HG03521 (cell line): ENCODE measurements around the gene MRPL14.
A peak's percentile ranks its signal among the peaks of the same experiment; 100 is the strongest.

Experiments used
- ATAC-seq: cut with Tn5 transposase; IDR thresholded peaks from one replicate; pipeline ENCODE4 v1.9.1; 2021; ENCODE audit warnings: mild to moderate bottlenecking, moderate library complexity; ENCODE audit not compliant: unreplicated experiment

Gene MRPL14

DNA sequence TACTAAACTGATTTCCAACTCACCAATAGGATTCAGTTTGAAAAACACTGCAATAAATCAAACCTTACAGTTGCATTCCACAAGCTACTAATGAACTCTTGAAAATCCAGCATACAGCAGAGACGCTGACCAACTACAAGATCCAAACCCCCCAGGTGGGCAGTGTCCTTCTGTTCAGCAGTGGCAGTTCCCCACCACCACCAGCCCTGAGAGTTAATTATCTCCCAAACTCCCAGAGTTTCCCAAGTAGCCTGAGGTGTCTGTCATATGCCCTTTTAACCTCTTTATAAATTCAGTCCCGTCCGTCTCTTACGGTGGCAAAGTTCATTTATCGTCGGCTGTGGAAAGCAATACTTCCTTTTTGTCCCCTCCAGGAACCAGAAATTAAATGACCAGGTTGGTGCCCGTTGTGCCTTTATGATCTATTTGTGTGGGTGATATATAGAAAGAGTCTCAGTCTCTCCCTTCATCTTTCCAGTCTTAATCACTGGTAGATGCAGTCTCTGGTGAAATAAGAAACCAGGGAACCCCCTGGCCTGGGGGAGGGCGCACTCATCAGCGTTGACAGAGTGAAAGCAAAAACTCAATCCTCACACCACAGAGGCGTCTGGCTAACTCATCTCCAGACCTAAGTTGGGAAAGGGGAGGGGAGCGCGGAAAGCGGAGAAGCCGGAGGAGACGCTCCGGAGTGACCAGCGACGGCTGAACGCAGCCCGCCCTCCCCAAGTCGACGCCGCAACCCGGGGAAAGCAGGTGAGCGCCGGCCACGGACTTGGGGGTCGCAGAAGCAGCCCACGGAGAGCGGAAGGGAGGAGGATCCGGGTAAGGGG, 717 bp downstream of the MRPL14 start:
- ATAC-seq: peak; percentile 36

DNA sequence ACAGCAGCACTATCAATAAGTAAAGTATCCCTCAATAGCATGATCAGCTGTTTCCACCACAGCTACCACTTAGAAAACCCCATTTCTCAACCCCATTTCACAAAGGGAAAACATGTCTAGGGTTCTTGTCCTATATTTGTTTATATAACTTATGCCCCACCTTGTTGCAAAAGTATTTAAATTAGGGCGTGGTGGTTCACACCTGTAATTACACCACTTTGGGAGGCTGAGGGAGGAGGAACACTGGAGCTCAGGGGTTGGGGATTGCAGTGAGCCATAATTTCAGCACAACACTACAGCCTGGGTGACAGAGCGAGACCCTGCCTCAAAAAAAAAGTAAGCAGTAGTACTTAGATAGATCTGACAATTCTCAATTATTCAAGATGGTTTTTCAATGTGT, 3.7 kb downstream of the MRPL14 start:
- ATAC-seq: no peak

DNA sequence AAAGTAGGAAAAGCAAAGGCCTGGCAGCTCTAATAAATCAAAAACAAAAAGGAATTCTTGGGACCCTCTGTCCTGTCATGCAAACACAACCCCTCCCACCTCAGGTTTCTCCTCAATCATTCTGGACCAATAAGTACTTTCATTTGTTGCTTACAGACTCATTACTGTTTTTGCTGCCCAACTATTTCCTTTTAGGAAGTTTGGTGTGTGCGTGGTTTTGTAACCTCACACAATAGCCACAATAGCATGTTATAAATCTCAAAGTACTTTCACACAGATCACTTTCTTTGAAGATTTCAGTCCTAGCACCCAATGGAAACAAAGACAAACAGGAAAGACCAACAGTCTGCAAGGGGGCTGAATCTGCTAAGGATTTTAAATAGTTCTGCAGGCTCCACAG, 4.5 kb downstream of the MRPL14 start:
- ATAC-seq: no peak

DNA sequence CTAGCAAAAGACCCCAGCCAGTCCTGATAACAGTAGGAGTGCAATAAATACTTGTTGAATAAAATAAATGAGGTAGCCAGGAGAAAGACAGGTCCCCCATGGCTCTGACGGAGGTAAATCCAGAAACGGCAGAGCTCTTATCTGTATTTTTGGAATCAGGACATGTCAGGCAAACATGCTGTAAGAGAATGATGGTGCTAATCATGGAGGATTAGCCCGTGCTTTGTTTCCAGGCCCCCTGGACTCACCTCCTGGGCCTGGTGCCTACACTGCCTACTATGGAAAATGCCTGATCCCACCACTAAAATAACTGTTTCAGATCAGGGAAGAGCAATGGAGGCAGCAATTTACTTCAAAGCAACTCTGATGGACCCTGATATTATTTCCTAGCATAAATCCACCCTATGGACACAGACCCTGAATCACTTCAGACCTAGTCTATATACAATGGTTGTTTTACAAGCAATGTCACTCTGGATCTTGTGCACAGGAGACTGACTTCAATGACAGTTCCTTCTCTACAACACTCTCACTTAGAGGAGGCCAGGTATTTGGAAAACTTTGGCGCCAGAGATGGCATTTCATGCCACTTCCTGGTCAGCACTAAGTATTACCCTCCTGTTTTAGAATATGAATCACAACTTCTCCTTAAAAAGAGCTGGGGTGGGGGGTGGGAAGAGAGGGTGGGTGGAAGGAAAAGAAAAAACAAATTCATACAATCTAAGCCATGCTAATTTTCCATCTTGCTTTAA, 6.4 kb downstream of the MRPL14 start:
- no peak for ATAC-seq

DNA sequence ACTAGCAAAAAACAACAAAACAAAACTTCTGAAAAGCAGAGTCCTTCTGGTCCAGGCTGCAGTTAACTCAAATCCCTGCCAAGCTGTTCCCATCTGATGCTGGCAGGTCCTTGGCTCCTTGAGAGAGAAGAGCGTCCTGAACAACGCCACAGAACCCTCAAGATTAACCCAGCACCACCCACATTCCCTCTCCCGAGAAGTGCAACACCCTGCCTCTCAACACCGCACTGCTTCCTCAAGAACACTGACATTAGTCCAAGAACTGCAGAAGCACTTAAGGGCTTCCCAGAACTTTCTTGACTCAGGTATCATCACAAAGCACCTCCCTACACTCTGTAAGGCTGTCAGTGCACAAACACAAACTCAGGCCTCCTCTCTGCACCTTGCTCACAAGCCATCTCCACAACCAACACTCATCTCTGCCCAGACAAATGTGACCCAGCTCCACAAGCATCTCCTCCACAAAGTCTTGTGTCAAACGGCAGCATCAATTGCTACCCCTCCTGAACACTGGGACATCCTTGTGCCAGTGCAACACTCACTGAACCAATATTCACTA, 7.5 kb downstream of the MRPL14 start:
- ATAC-seq: no peak

DNA sequence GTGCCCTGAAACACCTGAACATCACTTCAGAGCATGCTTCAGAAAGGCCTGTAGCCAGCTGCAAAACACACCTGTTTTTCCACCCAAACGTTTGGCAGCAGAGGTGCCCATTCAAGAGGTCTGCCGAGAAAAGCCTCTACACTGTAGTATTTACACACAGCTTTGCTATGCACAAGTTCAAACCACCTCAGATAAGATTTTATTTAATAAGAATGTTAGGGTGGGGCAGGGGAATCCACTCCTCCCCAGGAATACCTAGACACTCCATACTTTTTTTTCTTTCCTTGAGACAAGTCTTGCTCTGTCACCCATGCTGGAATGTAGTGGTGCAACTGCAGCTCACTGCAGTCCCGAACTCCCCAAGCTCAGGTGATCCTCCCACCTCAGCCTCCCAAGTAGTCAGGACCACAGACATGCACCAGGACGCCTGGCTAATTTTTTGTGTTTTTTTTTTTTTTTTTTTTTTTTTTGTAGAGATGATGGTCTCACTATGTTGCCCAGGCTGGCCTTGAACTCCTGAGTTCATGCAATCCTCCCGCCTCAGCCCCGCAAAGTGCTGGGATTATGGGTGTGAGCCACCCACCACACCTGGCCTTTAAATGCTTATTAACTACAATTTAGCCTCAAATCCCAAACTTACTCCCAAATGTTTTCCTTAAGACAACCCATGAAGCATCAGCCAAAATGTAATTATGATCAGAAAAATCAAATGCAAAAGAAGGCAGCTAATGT, 9.7 kb downstream of the MRPL14 start:
- ATAC-seq: no peak

DNA sequence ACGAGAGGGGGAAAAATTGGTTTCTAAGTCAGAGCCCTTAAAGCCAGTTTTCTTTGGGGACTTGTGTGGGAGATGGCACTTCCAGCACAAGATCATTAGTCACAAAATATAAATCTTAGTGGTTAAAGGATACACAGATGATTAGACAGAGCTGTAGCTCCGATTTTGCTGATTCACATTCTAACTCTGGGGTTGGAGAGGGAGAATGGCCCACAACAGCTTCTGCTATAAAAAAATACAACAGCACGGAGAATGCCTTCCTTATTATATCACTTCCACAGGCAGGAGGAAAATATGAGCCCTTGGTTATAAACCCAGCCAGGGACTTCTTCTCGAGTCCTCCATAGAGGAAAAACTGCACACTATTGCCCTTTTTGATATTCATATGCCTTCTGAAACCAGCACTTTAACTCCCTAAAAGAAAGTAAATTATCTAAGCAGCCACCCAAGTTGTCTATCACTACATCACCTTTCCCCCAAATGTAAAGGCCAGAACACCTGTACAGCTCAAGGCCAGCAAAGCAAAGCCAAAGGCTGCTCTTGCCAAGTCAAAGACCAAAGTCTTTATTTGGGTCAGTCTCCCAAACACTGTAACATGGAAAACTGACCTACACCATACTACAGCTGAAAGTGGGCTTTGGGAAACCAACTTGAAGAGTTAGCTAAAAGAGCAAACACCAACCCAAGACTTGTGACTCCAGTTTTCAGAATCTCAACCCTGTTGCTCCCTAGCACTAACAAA, 10.4 kb downstream of the MRPL14 start:
- ATAC-seq: no peak

DNA sequence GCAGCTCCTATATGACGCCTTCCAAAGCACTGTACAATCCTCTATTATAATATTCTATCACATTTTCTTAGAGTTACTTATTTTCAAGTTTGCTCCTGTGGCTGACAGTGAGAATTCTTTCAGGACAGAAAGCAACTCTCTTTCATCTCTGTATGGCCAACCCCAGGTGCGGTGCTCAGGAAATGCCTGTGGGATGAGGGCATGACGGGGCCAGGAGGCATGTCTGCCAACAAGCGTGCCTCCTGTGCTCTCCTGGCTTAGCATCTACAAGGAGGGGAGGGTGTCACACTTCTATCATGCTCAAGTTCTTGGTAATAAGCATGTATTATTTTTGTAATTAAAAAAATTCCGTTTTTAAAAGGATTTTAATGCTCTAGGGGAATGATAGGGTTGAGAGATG, 11.4 kb downstream of the MRPL14 start:
- ATAC-seq: no peak

DNA sequence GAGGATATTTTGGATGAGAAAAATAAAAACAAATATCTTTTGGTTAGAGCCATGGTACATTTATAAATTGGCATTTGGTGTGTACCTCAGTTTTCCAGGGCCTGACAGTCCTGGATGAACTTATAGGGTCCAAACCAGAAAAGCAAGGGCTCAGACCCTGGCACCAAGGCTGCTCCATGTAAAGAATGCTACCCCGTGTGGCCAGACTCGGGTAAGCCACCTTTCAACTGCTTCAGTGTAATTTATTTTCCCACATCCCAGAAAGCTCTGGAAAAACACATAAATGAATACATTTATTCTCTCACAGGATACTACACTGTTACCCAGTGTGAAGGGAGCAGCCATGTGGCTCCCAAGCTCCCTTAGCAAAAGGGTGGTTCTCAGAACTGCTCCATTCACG, 13.8 kb downstream of the MRPL14 start:
- ATAC-seq: no peak

DNA sequence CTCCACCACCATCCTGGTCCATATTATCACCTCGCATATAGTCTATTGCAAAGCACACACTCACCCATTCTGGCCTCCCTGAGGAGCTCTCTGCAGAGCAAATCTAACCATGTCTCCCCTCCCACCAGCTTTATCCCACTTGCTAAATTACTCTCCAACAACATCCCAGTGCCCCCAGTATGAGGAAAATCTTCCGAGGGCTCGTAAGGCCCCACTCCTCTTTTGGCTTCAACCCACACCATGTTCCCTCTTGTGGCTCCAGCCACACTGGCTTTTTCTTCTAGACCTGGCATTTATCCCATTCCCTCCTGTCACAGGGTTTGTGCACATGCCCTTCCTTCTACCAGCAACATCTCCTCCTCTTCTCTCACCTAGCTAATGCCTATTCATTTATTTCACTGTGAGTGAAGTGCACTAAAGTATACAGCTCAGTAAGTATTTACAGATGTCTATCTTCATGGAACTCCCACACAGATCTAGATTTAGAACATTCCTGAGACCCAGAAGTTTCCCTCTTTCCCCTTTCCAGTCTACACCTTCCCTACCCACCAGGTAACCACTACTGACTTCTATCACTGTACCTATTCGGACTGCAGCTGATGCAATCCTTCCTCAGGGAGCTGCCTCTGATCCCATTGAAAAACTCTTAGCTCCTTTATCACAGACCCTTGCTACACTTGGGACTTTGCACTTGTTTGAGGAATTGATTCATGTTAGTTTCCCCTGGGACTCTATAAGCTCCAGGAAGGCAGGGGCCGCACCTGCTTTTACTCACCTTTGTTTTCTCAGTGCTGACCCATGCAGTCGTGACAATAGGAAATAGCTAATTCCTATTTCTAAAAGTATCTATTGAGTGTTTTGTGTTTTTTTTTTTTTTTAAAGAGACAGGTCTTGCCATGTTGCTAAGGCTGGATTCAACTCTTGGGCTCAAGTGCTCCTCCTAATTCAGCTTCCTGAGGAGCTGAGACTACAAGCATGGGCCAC, 15.5 kb downstream of the MRPL14 start:
- ATAC-seq: no peak

DNA sequence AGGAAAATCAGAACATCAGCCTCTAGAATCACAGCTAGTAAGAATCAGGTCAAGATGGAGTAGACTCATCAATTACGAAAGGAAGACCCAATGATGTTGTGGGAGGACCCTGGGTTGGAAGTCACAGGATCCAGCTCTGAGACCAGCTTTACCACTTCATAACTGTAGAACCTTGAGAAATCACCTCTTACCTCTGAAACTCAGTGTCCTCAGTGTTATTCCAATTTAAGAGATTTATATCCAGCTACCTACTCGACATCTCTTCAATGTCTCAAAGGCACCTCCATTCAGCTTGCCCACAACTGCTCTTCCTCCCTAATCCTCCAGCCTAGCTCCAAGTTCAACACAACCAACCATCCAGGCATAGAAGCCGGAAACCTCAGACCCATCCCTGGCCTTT, 16.3 kb downstream of the MRPL14 start:
- no peak for ATAC-seq

DNA sequence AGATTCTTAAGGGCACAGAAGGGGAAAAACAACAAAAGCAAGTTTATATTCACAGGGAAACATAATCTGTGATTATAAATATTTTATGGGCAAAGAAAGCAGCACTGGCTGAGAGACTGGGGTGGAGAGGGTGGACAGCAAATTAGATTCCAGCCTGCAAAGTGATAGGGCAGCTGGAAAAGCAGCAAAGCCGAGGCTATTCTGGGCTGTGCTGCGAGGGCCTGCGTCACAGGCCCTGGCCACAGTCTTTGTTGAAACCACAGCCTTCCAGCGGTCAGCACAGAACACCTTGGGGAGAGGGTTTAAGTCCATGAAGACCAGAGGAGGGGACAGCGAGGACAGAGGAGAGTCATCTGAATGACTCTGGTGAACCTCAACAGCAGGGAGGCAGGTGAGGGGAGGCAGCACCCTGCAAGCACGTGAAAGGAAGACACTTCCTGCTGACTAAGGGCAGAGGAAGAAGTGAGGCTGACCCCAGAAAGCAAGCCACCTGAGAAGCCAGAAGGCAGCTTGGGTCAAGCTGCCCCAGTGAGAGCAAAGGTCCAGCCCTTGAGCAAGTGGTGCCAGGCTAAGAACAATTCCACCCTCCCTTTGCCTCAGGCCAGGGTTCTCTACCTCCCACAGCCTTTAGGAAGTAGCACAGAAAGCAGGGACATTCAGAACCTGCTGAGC, 17.1 kb downstream of the MRPL14 start:
- ATAC-seq: no peak

DNA sequence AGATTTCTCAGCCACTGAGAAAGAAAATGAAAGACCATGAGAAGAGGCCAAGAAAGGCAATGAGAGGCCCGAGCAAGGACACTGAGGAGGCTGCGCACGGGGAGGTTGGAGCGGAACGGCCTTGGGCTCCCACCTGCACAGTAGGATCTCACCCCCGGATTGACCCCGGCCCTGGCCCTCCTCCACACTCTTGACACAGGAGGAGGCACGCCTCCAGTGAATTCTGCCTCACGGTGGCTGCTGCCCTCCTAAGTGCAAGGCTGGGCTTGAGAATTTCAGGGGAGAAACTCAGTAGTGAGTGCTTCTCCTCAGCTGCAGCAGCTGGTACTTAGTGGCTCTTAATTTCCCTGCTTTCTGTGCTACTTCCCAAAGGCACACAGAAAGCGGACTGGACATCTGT, 18.0 kb downstream of the MRPL14 start:
- no peak for ATAC-seq

DNA sequence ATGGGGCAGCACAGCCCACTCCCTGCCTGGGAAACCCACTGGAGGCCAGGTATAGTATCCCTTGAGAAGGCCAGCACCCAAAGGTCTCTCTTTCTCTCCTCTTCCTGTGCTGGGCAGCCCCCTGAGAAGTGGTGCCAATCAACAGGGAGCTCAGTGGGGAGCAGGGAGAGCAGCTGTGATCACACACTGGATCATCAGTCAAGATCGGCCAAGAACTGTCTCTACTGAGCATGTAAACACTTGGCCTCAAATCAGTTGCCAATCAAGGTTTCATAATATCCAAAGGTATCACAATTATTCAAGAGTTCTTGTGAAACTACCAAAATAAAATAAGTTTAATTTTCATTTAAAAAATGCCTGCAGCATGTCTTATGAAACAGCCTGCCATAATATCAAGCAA, 18.8 kb downstream of the MRPL14 start:
- ATAC-seq: no peak

DNA sequence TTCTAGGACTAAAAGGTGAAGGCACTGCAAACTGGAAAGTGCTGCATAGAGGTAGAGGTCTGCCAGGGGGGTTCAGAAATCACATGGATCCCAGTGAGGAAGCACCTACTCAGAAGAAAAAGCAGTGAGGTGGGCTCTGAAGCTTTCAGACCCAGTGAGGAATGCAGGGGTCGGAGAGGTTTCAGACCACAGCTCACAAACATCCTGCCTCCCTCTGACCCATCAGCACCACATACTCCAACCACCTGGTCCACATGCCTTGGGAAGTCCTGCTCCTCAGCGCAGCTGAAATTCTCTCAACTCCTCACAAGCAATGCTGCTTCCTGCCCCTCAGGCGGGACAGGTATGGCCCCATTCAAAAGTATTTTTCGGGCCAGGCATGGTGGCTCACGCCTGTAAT, 20.2 kb downstream of the MRPL14 start:
- ATAC-seq: no peak

DNA sequence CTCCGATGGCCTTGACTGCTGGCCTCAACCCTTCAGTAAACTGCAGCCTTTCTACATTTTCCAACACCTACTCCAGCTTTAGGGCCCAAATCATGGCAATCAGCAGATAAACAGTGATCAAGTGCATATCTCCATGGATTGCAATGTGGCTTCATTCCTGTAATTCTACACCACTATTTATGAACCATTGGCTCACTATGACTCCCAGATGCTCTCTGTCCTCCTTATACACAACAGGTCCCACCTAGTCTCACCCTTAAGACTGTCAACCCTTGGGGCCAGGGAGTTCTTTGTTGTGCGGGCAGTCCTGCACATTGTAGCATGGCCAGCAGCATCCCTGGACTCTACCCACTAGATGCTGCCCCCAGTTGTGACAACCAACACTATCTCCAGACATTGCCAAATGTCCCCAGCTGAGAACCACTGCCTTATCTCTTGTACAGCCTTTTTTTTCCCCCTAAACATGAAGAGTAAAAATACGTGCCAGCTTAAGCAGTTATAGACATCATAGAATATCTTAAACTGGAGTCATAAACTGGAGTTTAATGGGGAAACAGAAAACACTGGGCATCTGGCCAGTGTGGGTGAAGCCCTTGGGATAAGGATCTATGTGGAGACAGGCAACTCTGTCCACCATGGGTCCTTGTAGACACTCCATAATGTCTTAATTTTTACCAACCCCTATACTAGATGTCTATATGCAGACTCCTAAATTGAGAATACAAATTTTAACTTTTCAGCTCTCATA, 21.1 kb downstream of the MRPL14 start:
- ATAC-seq: no peak

DNA sequence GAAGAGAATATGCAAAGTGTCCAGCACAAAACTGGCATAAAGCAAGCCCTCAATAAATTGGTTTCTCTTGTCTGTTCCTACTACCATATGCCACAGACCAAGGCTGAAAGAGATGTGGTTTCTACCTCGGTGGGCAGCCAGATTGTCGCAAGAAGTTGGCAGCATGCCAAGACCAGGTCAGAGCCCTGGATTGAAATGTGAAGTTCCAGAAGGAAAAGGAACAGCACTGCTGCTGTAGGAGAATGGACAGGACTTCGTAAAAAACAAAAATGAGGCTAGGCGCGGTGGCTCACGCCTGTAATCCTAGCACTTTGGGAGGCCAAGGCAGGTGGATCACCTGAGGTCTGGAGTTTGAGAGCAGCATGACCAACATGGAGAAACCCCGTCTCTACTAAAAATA, 22.1 kb downstream of the MRPL14 start:
- no peak for ATAC-seq

DNA sequence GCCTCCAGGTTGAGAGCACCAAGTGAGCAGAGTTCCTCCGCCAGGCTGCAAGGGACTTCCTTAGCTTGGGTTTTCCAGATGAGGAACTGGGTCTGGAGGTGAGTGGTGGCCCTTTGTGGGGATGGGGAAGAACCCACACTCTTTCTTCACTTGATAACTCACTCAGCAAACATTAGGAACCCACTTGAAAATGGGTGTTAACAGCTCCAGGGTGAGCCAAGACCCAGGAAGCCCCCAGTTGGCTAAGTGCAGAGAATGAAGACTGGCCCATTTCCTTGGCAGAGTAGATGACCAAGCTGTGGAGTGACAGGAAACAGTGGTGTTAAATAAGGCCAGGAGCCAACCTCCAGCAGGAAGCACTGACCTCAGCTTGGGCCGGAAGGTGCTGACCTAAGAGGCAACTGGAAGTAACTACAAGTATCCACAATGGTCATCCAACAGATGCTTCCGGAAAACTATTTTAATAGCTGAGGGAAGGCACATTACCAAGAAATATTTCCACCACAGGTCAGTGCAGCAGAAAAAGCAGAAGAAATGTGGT, 22.7 kb downstream of the MRPL14 start:
- no peak for ATAC-seq
